ENCODE data around the gene SUMO4.

DNA sequence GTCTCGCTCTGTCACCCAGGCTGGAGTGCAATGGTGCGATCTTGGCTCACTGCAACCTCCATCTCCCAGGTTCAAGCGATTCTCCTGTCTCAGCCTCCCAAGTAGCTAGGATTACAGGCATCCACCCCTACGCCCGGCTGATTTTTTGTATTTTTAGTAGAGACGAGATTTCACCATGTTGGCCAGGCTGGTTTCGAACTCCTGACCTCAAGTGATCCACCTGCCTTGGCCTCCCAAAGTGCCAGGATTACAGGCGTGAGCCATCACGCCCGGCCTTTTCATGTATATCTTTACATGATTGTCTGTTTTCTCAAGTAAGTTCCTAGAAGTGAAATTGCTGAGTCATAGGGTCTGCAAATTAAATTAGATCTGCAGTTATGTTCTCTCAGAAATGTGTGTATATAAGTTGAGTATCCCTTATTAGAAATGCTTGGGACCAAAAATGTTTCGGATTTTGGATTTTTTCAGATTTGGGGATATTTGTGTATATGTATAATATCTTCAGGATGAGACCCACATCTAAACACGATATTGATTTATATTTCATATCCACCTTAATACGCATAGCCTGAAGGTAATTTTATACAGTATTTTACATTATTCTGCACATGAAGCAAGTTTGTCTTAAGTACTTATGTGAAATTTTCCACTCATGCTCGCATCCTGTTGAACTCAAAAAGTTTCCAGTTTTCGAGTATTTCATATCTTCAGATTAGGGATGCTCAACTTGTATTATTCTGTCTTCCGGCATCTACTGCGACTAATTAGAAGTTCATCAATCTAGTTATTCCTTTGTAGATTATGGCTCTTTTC is 42.1 kb upstream of the SUMO4 start:
- TF ChIP-seq, protein P1, sequence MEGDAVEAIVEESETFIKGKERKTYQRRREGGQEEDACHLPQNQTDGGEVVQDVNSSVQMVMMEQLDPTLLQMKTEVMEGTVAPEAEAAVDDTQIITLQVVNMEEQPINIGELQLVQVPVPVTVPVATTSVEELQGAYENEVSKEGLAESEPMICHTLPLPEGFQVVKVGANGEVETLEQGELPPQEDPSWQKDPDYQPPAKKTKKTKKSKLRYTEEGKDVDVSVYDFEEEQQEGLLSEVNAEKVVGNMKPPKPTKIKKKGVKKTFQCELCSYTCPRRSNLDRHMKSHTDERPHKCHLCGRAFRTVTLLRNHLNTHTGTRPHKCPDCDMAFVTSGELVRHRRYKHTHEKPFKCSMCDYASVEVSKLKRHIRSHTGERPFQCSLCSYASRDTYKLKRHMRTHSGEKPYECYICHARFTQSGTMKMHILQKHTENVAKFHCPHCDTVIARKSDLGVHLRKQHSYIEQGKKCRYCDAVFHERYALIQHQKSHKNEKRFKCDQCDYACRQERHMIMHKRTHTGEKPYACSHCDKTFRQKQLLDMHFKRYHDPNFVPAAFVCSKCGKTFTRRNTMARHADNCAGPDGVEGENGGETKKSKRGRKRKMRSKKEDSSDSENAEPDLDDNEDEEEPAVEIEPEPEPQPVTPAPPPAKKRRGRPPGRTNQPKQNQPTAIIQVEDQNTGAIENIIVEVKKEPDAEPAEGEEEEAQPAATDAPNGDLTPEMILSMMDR (IDR thresholded peaks at IDR 0.05; ENCODE audit: low read depth, low read length, missing input control), result no peak
- no peak for TF ChIP-seq ATF3 (IDR thresholded peaks at IDR 0.05)
- no peak for TF ChIP-seq SP1 (IDR thresholded peaks at IDR 0.05)
- TF ChIP-seq, protein P2, sequence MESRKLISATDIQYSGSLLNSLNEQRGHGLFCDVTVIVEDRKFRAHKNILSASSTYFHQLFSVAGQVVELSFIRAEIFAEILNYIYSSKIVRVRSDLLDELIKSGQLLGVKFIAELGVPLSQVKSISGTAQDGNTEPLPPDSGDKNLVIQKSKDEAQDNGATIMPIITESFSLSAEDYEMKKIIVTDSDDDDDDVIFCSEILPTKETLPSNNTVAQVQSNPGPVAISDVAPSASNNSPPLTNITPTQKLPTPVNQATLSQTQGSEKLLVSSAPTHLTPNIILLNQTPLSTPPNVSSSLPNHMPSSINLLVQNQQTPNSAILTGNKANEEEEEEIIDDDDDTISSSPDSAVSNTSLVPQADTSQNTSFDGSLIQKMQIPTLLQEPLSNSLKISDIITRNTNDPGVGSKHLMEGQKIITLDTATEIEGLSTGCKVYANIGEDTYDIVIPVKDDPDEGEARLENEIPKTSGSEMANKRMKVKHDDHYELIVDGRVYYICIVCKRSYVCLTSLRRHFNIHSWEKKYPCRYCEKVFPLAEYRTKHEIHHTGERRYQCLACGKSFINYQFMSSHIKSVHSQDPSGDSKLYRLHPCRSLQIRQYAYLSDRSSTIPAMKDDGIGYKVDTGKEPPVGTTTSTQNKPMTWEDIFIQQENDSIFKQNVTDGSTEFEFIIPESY (IDR thresholded peaks at IDR 0.05), result no peak
- TF ChIP-seq JUND (IDR thresholded peaks at IDR 0.05), result no peak
- TF ChIP-seq, protein P3, sequence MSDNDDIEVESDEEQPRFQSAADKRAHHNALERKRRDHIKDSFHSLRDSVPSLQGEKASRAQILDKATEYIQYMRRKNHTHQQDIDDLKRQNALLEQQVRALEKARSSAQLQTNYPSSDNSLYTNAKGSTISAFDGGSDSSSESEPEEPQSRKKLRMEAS (IDR thresholded peaks at IDR 0.05), result no peak
- TF ChIP-seq FOXA1 (IDR thresholded peaks at IDR 0.05), result no peak
- no peak for TF ChIP-seq EGR1 (IDR thresholded peaks at IDR 0.05; ENCODE audit: low read depth in 2 of 2)
- no peak for TF ChIP-seq RAD21 (IDR thresholded peaks at IDR 0.05)
- no peak for TF ChIP-seq YY1 (IDR thresholded peaks at IDR 0.05)
- no peak for TF ChIP-seq HNF4G (IDR thresholded peaks at IDR 0.05)
- TF ChIP-seq, protein P4, sequence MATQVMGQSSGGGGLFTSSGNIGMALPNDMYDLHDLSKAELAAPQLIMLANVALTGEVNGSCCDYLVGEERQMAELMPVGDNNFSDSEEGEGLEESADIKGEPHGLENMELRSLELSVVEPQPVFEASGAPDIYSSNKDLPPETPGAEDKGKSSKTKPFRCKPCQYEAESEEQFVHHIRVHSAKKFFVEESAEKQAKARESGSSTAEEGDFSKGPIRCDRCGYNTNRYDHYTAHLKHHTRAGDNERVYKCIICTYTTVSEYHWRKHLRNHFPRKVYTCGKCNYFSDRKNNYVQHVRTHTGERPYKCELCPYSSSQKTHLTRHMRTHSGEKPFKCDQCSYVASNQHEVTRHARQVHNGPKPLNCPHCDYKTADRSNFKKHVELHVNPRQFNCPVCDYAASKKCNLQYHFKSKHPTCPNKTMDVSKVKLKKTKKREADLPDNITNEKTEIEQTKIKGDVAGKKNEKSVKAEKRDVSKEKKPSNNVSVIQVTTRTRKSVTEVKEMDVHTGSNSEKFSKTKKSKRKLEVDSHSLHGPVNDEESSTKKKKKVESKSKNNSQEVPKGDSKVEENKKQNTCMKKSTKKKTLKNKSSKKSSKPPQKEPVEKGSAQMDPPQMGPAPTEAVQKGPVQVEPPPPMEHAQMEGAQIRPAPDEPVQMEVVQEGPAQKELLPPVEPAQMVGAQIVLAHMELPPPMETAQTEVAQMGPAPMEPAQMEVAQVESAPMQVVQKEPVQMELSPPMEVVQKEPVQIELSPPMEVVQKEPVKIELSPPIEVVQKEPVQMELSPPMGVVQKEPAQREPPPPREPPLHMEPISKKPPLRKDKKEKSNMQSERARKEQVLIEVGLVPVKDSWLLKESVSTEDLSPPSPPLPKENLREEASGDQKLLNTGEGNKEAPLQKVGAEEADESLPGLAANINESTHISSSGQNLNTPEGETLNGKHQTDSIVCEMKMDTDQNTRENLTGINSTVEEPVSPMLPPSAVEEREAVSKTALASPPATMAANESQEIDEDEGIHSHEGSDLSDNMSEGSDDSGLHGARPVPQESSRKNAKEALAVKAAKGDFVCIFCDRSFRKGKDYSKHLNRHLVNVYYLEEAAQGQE (IDR thresholded peaks at IDR 0.05), result no peak
- no peak for TF ChIP-seq GABPA (IDR thresholded peaks at IDR 0.05 in 1 of 2, conservative IDR thresholded peaks at IDR 0.05 in 1 of 2)
